Measurements from ENCODE around the gene TNFRSF1A.
A peak's percentile ranks its signal among the peaks of the same experiment; 100 is the strongest.

Gene TNFRSF1A

DNA sequence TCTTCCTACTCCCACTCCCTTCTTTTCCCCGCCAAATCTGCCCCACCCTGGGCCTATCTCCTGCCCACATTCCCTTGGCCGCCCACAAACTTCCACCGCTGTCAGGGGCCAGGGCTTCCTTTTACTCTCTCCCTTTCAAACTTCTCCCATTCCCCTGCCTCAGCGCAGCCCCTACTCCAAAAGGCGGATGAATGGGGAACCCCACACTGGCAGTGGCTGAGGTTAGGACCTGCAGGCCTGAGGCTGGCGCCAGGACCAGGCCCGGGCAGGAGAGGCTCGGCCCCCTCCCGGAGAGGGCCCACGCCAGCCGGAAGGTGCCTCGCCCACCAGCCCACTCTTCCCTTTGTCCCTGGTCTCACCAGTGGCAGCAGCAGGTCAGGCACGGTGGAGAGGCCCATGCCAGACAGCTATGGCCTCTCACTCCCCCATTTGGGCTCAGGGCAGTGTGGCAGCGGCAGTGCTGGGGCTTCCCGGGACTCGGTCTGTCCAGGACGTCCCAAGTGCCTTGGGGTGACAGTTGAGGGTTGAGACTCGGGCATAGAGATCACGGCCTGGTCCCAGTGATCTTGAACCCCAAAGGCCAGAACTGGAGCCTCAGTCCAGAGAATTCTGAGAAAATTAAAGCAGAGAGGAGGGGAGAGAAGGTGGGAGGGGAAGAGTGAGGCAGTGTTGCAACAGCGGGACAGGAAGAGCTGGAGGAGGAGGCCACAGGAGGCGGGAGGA, at the start of gene TNFRSF1A:
TSS of gene TNFRSF1A (minus strand) at position 660 of the 723 bp plus-strand sequence. CDS start at position 398, 262 bp downstream.
- Mint-ChIP-seq H3K27ac (no peak within 1 kb of the TSS), H3K4me3 (no peak within 1 kb of the TSS), H3K4me1 (peaks cover 12% of the 10 kb centered on the region), H3K27me3 (peaks cover 19% of the 10 kb centered on the region), H3K9me3 (no peaks in the 10 kb centered on the region), H3K36me3 (no peaks in the 10 kb centered on the region)
- ATAC-seq = no peak

- Mint-ChIP-seq H3K27me3 (peaks cover 33% of the 10 kb centered on the region), H3K4me1 (no peaks in the 10 kb centered on the region), H3K27ac (no peak overlapping the region), H3K36me3 (no peaks in the 10 kb centered on the region), H3K4me3 (no peak overlapping the region), H3K9me3 (no peaks in the 10 kb centered on the region)
- no peak for ATAC-seq
Observed at GRCh38 chr12:6391013-6391412, 49.1 kb upstream of the TNFRSF1A start.

DNA sequence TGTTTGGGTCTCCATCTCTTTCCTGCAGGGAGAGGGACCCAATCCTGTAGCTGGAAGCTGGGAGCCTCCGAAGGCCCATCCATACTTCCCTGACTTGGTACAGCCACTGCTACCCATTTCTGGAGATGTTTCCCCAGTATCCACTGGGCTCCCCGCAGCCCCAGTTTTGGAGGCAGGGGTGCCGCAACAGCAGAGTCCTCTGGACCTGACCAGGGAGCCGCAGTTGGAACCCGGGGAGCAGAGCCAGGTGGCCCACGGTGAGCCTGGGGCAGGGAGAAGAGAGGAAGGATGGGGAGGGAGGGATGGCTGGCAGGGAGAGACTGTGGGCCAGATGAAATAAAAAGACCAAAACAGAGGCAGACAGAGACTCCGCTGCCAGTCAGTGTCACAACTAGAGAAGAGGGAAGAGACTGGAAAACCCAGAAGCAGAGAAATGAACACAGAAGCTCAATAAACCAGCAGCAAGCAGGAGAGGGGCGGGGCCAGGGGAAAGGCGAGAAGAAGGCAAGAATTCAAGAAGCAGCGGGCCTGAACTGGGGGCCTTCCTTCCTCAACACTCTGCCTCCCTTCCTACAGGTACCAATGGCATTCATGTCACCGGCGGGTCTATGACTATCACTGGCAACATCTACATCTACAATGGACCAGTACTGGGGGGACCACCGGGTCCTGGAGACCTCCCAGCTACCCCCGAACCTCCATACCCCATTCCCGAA, 48.4 kb upstream of the TNFRSF1A start:
- no peaks in the 10 kb centered on the region for H3K36me3 Mint-ChIP-seq
- no peak overlapping the region for H3K27ac Mint-ChIP-seq
- peaks cover 40% of the 10 kb centered on the region for H3K27me3 Mint-ChIP-seq
- no peaks in the 10 kb centered on the region for H3K9me3 Mint-ChIP-seq
- no peak overlapping the region for H3K4me3 Mint-ChIP-seq
- ATAC-seq = no peak
- H3K4me1 Mint-ChIP-seq = no peaks in the 10 kb centered on the region

DNA sequence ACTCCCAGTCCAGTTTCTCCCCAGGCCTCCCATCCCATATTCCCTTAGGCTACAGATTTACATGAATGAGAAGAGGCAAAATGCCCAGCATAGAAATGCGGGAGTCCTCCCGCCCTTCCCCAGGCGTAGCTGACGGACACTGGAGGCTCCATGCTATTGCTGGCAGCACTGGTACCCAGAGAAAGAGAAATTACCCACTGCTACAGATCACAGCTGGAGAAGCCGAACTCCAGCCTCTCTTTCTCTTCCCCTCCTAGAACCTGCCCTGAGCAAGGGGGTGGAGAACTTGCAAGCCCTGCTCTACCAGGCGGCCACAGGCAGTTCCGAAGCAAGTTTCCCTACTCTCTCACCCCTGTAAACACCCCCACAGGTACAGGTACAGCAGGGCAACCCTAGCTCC, 45.7 kb upstream of the TNFRSF1A start:
- Mint-ChIP-seq H3K27ac (no peak overlapping the region), H3K4me1 (peaks cover 6% of the 10 kb centered on the region), H3K27me3 (peaks cover 61% of the 10 kb centered on the region), H3K36me3 (no peaks in the 10 kb centered on the region), H3K9me3 (no peaks in the 10 kb centered on the region), H3K4me3 (no peak overlapping the region)
- no peak for ATAC-seq

GRCh38 chr12:6386491-6386890, 44.6 kb upstream of the TNFRSF1A start:
- H3K27me3 Mint-ChIP-seq = peaks cover 71% of the 10 kb centered on the region
- H3K4me3 Mint-ChIP-seq = no peak overlapping the region
- H3K9me3 Mint-ChIP-seq = no peaks in the 10 kb centered on the region
- peaks cover 6% of the 10 kb centered on the region for H3K4me1 Mint-ChIP-seq
- no peak overlapping the region for H3K27ac Mint-ChIP-seq
- no peak for ATAC-seq
- no peaks in the 10 kb centered on the region for H3K36me3 Mint-ChIP-seq

DNA sequence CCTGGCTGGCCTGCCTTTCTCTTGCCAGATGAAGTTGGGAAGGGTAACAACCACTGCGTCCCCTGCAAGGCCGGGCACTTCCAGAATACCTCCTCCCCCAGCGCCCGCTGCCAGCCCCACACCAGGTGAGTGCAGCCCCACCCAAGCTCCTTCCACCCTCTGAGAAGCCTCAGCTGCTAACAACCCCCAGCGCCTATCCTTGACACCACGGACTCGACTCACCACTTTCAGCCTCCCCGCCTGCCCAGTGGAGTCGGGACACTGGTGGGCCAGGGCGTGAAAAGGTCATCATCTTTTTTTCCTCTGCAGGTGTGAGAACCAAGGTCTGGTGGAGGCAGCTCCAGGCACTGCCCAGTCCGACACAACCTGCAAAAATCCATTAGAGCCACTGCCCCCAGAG, 44.2 kb upstream of the TNFRSF1A start:
- Mint-ChIP-seq H3K4me1 (peaks cover 6% of the 10 kb centered on the region), H3K27ac (no peak overlapping the region), H3K9me3 (no peaks in the 10 kb centered on the region), H3K36me3 (no peaks in the 10 kb centered on the region), H3K4me3 (no peak overlapping the region), H3K27me3 (peaks cover 76% of the 10 kb centered on the region)
- ATAC-seq = no peak

DNA sequence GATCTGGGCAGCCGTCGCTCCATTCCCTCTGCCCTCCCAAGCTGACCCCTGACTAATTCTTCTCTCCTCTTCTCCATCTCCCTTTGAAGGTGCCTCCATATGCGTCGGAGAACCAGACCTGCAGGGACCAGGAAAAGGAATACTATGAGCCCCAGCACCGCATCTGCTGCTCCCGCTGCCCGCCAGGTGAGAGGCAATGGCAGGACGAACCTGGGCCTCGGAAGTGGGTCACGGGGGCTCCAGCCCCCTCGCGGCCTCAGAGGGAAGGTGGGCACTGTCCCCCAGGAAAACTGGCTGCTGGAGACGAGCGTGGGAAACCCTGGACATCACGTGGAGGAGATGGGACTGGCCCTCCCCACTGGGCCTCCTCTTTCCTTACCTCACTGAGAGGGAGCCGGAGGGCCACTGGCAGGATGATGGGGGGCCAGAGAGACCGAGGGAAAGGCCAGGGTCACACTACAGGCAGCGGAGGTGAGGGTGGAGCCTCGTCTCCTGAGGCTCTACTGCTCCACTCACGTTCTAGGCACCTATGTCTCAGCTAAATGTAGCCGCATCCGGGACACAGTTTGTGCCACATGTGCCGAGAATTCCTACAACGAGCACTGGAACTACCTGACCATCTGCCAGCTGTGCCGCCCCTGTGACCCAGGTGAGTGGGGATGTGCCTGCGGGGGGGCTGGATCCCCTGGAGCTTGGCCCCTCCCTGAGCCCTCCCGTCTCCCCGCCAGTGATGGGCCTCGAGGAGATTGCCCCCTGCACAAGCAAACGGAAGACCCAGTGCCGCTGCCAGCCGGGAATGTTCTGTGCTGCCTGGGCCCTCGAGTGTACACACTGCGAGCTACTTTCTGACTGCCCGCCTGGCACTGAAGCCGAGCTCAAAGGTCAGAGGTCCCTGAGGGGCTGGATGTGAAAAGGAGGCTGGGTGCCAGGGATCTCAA, 42.9 kb upstream of the TNFRSF1A start:
- Mint-ChIP-seq H3K4me3 (no peak overlapping the region), H3K27me3 (peaks cover 85% of the 10 kb centered on the region), H3K27ac (no peak overlapping the region), H3K9me3 (no peaks in the 10 kb centered on the region), H3K36me3 (no peaks in the 10 kb centered on the region), H3K4me1 (peaks cover 6% of the 10 kb centered on the region)
- ATAC-seq = no peak

DNA sequence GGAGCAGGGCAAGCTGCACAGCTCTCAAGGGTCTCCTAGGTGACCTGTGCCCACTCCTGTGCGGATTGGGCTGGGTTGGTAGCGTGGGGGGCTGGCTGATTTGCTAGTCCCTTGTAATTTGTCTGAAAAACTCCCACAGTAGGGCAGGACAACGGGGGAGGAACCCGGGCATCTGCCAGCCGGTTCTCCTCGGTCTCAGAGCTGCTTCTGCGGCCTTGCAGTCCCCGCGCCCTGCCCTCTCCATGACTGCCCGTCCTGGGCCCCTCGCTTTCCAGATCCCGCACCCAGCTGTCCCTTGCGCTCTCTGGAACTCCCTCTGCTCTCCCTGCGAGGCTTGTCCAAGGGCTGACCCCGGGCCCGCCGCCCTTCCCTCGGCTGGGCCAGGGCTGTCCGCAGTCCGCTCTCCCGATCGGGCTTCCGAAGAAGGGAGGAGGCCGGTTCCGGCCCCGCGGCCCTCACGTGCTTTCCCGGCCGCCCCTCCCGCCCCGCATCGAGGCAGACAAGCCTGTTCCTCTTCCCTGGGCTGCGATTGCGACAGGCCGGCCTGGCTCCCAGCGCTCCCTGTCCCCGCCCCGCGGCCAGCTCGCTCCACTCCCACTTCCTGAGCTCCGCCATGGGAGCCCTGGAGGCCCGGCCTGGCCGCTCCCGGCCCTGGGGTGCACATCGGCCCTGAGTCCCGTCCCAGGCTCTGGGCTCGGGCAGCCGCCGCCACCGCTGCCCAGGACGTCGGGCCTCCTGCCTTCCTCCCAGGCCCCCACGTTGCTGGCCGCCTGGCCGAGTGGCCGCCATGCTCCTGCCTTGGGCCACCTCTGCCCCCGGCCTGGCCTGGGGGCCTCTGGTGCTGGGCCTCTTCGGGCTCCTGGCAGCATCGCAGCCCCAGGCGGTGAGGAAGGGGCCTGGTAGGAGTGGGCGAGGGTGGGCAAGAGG, 42.0 kb upstream of the TNFRSF1A start, which contains the start of gene LTBR:
TSS of gene LTBR (plus strand) at position 591 of the 927 bp plus-strand sequence. CDS start at position 788, 197 bp downstream.
- H3K9me3 Mint-ChIP-seq = no peaks in the 10 kb centered on the region
- peaks cover 83% of the 10 kb centered on the region for H3K27me3 Mint-ChIP-seq
- ATAC-seq = peak; percentile 25
- no peaks in the 10 kb centered on the region for H3K36me3 Mint-ChIP-seq
- peak within 1 kb of the TSS; percentile 23 for H3K4me3 Mint-ChIP-seq
- H3K27ac Mint-ChIP-seq = peak within 1 kb of the TSS; percentile 30
- peaks cover 6% of the 10 kb centered on the region for H3K4me1 Mint-ChIP-seq

- Mint-ChIP-seq H3K4me1 (peaks cover 6% of the 10 kb centered on the region), H3K27ac (peak overlapping the region; percentile 30), H3K36me3 (no peaks in the 10 kb centered on the region), H3K27me3 (peaks cover 74% of the 10 kb centered on the region), H3K4me3 (no peak overlapping the region), H3K9me3 (no peaks in the 10 kb centered on the region)
- ATAC-seq = no peak
Observed at GRCh38 chr12:6382982-6383381, 41.1 kb upstream of the TNFRSF1A start.

- Mint-ChIP-seq H3K27ac (no peak overlapping the region), H3K27me3 (peaks cover 68% of the 10 kb centered on the region), H3K4me1 (peaks cover 6% of the 10 kb centered on the region), H3K36me3 (no peaks in the 10 kb centered on the region), H3K9me3 (no peaks in the 10 kb centered on the region), H3K4me3 (no peak overlapping the region)
- no peak for ATAC-seq
Observed at GRCh38 chr12:6382371-6382770, 40.5 kb upstream of the TNFRSF1A start.

DNA sequence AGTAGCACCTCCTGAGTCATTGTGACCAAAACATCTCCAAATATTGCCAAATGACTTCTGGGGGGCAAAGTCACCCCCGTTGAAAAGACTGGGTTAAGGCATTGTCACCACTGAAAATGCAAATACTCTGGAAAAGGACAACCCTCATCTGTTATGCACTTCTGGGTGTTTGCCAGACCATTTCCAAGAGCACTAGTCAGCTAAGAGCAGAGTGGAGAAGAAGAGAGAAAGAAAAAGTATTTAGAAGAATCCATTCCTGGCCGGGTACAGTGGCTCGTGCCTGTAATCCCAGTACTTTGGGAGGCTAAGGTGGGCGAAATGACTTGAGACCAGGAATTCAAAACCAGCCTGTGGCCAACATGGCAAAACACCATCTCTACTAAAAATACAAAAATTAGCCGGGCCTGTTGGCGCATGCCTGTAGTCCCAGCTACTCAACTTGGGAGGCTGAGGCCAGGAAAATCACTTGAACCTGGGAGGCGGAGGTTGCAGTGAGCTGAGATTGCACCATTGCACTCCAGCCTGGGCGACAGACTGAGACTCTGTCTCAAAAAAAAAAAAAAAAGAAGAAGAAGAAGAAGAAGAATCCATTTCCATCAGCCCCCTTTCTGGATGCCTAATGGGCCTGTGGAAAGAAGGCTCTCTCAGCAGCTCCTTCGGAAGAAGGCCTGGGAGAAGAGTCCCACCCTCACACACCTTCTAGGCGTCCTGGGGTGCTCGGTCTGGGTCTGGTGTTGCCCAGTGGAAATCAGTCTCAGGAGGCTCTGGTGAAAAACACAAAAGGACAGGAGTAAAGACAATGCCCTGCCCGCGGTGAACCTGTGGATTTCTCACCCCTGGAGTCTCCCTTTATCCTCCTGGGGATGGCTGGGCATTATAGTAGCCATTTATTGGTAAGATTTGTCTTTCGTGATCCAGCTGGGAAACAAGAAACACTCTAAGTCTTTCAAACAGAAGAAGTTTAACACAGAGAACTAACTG, 38.6 kb upstream of the TNFRSF1A start:
- Mint-ChIP-seq H3K9me3 (no peaks in the 10 kb centered on the region), H3K4me3 (no peak overlapping the region), H3K27ac (no peak overlapping the region), H3K4me1 (peaks cover 12% of the 10 kb centered on the region), H3K36me3 (no peaks in the 10 kb centered on the region), H3K27me3 (peaks cover 71% of the 10 kb centered on the region)
- ATAC-seq = no peak

GRCh38 chr12:6378709-6379472, 37.0 kb upstream of the TNFRSF1A start:
- H3K36me3 Mint-ChIP-seq = no peaks in the 10 kb centered on the region
- H3K27ac Mint-ChIP-seq = no peak overlapping the region
- no peak for ATAC-seq
- H3K9me3 Mint-ChIP-seq = no peaks in the 10 kb centered on the region
- H3K4me1 Mint-ChIP-seq = peaks cover 12% of the 10 kb centered on the region
- H3K4me3 Mint-ChIP-seq = no peak overlapping the region
- H3K27me3 Mint-ChIP-seq = peaks cover 72% of the 10 kb centered on the region

DNA sequence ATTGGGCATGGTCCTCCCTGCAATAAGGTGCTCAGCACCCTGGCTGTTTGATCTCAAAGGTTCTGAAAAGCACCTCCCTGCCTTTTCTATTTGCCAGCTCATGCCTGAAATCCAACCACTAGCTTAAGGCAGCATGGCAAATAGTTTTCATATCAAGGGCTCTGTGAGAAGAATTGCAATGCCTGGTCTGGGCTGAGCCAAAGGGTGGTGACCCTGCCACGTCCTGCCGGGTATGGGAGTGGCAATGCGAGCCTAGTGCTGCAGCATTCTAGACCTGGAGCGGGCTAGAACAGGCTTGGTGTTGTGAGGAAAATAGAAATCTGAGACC, 35.8 kb upstream of the TNFRSF1A start:
- ATAC-seq = no peak
- Mint-ChIP-seq H3K36me3 (no peaks in the 10 kb centered on the region), H3K4me3 (no peak overlapping the region), H3K27me3 (peaks cover 75% of the 10 kb centered on the region), H3K27ac (no peak overlapping the region), H3K9me3 (no peaks in the 10 kb centered on the region), H3K4me1 (peaks cover 6% of the 10 kb centered on the region)

All from stimulated activated memory B cell treated with anti-CD40 and anti-IgM and Interleukin-4, amounts not matched to agents 10 μg/mL and 1 μg/mL and 100 μg/mL, for 72 hours (primary cell).